NCI-H2196 treated with DMSO at 0.1 percent for 48 hours (cell line): Measurements from ENCODE around the gene CNTROB.

Source experiments
- DNase-seq: peaks from one replicate; lab custom pipeline; 2025; ENCODE audit not compliant: unreplicated experiment; lab: John Stamatoyannopoulos, UW

Gene CNTROB, protein sequence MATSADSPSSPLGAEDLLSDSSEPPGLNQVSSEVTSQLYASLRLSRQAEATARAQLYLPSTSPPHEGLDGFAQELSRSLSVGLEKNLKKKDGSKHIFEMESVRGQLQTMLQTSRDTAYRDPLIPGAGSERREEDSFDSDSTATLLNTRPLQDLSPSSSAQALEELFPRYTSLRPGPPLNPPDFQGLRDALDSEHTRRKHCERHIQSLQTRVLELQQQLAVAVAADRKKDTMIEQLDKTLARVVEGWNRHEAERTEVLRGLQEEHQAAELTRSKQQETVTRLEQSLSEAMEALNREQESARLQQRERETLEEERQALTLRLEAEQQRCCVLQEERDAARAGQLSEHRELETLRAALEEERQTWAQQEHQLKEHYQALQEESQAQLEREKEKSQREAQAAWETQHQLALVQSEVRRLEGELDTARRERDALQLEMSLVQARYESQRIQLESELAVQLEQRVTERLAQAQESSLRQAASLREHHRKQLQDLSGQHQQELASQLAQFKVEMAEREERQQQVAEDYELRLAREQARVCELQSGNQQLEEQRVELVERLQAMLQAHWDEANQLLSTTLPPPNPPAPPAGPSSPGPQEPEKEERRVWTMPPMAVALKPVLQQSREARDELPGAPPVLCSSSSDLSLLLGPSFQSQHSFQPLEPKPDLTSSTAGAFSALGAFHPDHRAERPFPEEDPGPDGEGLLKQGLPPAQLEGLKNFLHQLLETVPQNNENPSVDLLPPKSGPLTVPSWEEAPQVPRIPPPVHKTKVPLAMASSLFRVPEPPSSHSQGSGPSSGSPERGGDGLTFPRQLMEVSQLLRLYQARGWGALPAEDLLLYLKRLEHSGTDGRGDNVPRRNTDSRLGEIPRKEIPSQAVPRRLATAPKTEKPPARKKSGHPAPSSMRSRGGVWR

GRCh38 chr17:7931709-7932482 lies at the start of gene CNTROB, which contains the start of gene TRAPPC1:
Gene CNTROB, plus strand, starts transcription at chr17:7932206. Its CDS starts 874 bp downstream, at chr17:7933080.
Gene TRAPPC1, minus strand, starts transcription at chr17:7931946. Its CDS starts 117 bp downstream, at chr17:7931829.
- DNase-seq, result peak; percentile 84

DNA sequence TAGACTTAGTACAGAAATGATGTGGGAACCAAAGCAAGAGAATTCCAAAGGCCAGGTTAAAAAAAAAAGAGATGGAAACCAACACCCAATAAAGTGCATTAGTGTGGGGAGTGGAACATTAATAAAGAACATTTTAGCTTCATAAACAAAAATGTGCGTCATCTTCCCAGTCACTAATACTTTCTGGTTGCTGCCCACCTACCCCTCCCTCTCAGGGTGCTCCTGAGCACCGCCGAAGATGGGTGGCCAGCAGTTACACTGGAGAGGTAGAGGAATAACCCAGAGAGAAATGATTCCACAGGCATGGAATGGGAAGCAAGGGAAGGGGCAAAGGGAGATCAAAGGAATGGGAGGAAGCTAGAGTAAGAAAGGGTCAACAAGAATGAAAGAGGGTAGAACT lies 49.4 kb upstream of the CNTROB start:
- DNase-seq, result no peak

GRCh38 chr17:7883781-7884386 lies 48.1 kb upstream of the CNTROB start:
- no peak for DNase-seq

DNA sequence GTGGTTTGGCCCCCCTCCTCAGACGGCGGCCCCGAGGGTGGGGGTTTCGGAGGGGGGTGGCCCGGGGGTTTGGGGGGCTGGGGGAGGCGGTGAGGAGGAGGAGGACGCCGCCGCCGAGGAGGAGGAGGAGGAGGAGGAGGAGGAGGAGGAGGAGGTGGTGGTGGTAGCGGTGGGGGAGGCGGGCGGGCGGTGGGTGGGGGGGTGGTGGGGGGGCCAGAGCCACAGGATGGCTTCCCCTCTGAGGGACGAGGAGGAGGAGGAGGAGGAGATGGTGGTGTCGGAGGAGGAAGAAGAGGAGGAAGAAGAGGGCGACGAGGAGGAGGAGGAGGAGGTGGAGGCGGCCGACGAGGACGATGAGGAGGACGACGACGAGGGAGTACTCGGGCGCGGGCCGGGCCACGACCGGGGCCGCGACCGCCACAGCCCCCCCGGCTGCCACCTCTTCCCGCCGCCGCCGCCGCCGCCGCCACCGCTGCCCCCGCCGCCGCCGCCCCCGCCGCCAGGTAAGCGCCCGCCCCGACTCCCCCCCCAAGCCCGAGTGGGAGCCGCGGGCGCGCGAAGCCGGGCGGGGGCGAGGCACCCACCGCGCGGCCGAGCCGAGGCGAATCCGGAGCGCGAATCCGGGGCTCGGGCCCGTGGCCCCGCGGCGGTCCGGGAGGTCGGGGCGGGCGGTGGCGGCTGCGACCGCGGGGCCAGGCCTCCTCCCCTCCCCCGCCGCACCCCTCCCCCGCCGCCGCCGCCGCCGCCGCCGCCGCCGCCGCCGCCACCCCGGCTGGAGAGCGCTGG lies 47.2 kb upstream of the CNTROB start:
- DNase-seq, result no peak

- no peak for DNase-seq
Measured at GRCh38 chr17:7885367-7886226, 46.4 kb upstream of the CNTROB start.

- no peak for DNase-seq
Measured at GRCh38 chr17:7886227-7887037, 45.6 kb upstream of the CNTROB start.

- peak; percentile 68 for DNase-seq
Measured at GRCh38 chr17:7887038-7887481, 44.9 kb upstream of the CNTROB start.

DNA sequence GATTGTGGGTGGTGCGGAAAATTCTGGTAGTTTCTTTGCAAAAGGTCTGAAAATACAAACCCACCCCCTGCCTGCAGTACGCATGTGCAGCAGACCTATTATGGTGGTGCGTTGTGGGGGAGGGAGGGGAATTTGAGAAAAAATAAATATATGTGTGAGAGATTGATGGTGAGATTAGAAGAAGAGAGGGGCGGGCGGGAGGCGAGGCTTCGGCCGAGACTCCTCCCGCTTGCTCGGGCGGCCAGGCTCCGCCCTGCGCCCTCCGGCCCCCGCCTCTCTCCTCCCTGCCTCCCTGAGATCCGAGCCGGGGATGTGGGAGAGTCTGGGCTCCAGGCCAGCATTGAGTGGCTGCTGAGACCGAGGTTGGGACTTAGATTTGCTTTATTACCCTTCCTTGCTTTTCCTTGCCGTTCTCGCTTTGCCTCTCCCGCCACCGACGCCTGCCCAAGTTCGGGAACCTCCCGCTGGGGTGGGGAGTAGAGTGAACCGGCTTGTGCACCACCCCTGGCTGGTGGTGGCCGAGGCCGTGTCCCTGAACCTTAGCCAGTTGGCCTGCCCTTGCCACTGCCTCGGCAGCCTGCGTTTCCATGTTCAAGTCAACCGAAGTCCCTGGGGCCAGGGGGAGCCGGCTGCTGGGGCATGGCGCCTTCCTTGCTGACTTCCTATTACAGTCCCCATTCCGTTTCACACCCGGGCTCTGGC lies 44.4 kb upstream of the CNTROB start:
- DNase-seq, result peak; percentile 73

- no peak for DNase-seq
Measured at GRCh38 chr17:7888184-7888920, 43.7 kb upstream of the CNTROB start, which contains the start of gene CHD3. Gene CHD3, plus strand, starts transcription at chr17:7888789. Its CDS starts 212 bp downstream, at chr17:7889001.

DNA sequence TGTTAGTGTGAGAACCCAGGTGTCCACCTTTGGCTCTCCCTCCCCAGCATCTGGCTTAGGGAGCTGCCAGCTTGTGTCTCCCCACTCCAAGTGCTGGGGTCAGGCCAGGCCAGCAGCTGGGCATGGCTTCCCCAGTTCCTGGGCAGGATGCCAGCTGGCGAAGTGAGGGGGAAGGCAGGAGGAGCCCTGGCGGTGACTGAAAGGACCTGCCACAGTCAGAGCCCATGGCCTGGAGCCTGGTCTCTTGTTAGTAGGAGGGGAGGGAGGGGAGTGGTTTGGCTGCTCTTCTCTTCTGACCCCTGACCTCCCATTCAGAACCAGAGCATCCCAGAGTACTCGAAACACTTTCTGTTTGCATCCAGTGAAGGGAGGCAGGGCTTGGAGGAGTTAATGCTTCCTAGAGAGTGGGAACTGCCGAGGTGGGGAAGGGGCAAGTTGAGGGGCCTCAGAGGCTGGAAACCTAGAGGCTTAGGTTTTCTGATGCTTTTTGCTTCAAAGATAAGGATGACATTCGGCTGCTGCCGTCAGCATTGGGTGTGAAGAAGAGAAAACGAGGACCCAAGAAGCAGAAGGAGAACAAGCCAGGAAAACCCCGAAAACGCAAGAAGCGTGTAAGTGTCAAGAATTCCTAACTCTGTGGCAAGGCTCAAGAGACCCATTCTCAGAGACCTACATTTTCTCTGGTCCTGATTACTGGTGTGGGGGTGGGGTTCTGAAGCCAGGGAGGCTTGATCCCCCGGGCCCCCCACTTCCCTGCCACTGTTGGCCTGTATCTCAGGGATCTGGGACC lies 42.6 kb upstream of the CNTROB start:
- peak; percentile 79 for DNase-seq

- no peak for DNase-seq
Measured at GRCh38 chr17:7893187-7893880, 38.7 kb upstream of the CNTROB start.

- DNase-seq, result no peak
Measured at GRCh38 chr17:7894226-7894625, 37.8 kb upstream of the CNTROB start.

- no peak for DNase-seq
Measured at GRCh38 chr17:7894866-7895265, 37.1 kb upstream of the CNTROB start.

DNA sequence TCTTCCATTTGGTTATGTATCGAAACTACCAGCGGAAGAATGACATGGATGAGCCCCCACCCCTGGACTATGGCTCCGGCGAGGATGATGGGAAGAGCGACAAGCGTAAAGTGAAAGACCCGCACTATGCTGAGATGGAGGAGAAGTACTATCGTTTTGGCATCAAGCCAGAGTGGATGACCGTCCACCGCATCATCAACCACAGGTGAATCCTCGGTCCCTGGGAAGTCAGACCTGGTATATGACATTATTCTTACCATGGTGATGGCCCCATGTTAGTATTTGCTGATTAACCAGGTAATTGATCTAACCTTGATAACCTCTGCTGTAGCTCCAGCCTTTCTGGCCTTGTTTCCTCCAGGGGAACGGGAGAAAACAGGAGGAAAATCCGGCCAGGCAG lies 34.9 kb upstream of the CNTROB start:
- DNase-seq, result no peak

DNA sequence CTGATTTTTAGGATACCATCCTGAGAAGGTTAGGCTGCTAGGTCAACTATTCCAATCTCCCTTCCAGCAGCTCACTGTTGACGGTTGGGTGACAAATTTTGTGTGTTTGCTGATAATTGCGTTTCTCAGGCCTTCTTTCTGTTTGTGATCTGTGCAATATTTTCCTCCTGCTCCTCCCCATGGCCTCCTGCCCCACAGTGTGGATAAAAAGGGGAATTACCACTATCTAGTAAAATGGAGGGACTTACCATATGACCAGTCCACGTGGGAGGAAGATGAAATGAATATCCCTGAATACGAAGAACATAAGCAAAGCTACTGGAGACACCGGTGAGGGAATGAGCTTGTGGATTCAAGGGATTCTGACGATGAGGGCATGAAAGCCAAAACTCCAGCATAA lies 34.2 kb upstream of the CNTROB start:
- no peak for DNase-seq
